ENCODE data around the gene COL5A1.

Gene COL5A1

GRCh38 chr9:134724912-134725604, 83.5 kb downstream of the COL5A1 start:
- DNase-seq (ENCODE audit: low read depth in 1 of 2, low spot score in 1 of 2): no peak

- no peak for DNase-seq (ENCODE audit: low read depth in 1 of 2, low spot score in 1 of 2)
Observed at GRCh38 chr9:134725605-134725940, 84.0 kb downstream of the COL5A1 start.

- DNase-seq (ENCODE audit: low read depth in 1 of 2, low spot score in 1 of 2): no peak
Observed at GRCh38 chr9:134726026-134726721, 84.6 kb downstream of the COL5A1 start.

DNA sequence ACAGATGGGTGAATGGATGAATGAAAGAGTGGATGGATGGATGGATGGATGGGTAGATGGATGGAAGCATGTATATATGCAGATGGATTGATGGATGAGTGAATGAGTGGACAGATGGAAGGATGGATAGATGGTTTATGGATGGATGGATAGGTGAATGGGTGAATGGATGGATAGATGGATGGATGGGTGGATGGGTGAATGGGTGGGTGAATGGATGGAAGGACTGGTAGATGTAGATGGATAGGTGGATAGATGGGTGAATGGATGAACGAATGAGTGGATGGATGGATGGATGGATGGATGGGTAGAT, 85.1 kb downstream of the COL5A1 start:
- DNase-seq (ENCODE audit: low read depth in 1 of 2, low spot score in 1 of 2): no peak

- DNase-seq (ENCODE audit: low read depth in 1 of 2, low spot score in 1 of 2): no peak
Observed at GRCh38 chr9:134728021-134728795, 86.6 kb downstream of the COL5A1 start.

GRCh38 chr9:134728801-134729495, 87.3 kb downstream of the COL5A1 start:
- DNase-seq (ENCODE audit: low read depth in 1 of 2, low spot score in 1 of 2): no peak

- no peak for DNase-seq (ENCODE audit: low read depth in 1 of 2, low spot score in 1 of 2)
Observed at GRCh38 chr9:134730011-134730760, 88.6 kb downstream of the COL5A1 start.

GRCh38 chr9:134730761-134731496, 89.3 kb downstream of the COL5A1 start:
- DNase-seq (ENCODE audit: low read depth in 1 of 2, low spot score in 1 of 2): no peak

DNA sequence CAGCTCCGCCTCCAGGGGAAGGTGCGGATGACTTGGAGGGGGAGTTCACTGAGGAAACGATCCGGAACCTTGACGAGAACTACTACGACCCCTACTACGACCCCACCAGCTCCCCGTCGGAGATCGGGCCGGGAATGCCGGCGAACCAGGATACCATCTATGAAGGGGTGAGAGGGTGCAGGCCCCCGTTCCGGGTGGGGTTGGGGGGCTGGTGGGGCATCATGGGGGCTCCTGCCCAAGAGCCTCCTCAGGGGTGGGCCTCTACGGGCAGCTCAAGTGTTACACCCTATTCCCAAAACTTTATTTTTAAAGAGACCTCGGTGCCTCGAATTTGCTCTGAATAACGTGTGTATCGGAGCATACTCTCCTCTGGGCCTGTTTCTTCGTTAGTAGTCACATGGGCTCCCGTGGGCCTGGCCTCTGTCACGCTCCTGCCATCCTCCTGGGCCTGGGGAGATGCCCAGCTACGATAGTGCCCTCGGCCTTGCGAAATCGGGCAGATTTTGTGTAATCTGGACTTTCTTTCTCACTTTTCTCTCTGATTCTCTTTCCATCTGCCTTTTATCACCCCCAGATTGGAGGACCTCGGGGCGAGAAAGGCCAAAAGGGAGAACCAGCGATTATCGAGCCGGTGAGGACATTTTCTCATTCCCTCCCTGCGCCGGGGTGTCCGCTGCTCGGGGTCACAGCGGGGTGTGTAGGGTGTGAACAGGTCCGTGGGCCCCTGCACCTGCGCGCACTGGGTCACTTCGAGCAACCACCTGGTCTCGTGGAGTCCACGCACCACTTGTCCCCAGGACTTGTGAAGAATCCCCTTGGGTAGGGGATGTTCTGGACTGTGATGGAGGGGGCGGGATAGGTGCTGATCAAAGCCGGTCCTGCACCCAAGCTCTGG, 90.1 kb downstream of the COL5A1 start:
- DNase-seq (ENCODE audit: low read depth in 1 of 2, low spot score in 1 of 2): no peak

GRCh38 chr9:134732392-134733110, 90.9 kb downstream of the COL5A1 start:
- DNase-seq (ENCODE audit: low read depth in 1 of 2, low spot score in 1 of 2): no peak

GRCh38 chr9:134733480-134734232, 92.1 kb downstream of the COL5A1 start:
- no peak for DNase-seq (ENCODE audit: low read depth in 1 of 2, low spot score in 1 of 2)

DNA sequence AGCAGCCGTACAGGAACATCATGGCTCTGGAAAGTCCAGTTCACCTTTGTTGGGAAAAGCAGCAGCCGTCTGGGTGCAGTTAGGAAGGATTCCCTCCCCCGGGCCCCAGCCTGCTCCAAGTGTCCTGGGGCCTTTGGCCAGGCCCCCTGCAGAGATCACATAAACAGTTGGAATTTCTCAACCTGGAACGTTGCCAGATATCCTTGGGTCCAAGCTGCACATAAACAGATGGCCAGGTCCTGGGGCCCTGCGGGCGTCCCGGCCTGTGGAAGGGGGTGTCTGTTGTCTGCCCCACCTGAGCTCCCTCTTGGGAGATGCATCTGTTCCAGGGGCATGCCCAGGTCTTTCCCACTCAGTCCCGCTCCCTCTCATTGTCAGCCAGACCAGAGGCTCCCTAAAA, 92.7 kb downstream of the COL5A1 start:
- no peak for DNase-seq (ENCODE audit: low read depth in 1 of 2, low spot score in 1 of 2)

GRCh38 chr9:134735441-134736175, 94.0 kb downstream of the COL5A1 start:
- DNase-seq (ENCODE audit: low read depth in 1 of 2, low spot score in 1 of 2): no peak

DNA sequence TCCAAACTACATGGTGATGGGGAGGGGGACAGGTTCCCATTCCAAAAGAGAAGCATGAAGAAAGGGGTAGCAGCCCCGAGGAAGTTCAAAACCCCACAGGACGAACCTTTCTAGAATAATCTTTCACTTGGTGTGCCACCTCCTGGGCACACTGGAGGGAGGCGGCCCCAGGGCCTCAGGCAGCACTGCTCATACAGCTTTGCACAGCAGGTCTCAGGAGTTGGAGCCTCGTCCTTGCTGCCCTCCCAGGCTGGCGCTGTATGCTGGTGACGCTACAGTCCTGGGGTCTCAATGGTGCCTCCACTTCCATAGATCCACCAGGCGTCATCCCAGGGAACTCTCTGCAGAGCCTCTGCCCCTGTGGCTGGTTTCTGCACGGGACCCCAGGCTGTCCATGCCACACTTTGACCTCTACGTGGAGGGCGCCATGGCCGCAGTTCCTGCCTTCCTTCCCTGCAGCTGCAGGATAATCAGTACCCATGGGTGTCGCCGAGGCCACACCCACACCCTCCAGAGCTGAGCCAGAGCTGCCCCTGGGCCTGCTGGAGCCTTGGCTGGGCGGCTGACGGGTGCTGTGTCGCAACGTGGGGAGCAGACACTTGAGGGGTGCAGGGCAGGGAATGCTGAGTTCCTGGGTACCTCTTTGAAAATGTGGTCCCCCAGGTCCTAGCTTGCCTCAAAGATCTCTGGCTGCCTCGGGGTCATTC, 95.3 kb downstream of the COL5A1 start:
- DNase-seq (ENCODE audit: low read depth in 1 of 2, low spot score in 1 of 2): no peak

DNA sequence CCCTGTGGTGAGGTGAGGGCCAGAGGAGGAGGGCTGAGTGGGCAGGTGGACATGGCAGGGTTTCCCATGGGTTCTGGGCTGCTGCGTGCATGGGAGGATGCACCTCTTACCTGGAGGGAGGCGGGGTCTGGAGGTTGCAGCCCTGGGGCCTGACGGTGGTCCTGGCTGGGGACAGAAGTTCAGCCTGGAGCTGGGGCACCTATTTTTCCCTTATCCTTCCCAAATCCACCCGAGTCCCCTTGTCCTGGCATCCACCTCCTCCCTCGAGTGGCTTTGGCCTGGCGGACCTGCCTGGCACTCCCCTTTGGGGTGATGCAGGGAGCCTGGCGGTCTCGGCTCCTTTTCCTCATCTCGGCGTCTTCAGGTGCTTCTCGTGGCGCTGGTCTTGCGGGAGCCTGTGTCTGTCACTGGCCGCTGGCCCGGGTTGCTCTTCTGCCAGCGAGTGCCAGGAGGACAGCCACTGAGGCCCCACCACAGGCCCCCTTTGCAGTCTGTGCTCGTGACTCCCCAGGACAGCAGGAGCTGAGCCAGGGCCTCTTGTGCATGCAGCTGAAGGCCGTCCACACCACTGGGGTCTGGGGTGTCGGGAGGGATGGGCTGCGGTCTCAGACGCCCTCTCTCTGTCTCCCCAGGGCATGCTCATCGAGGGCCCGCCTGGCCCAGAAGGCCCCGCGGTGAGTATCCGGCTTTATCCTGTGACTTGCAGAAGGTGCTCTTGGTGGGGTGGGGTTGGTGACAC, 96.4 kb downstream of the COL5A1 start:
- no peak for DNase-seq (ENCODE audit: low read depth in 1 of 2, low spot score in 1 of 2)
